Hematopoietic multipotent progenitor cell (in vitro differentiated cells): Measurements from ENCODE around the gene MEIS2. TPM values are rescaled to one million over a fixed set of nuclear protein-coding genes. Genes with fewer than 3 reads are reported as not detected.

Experiments used
- DNase-seq, 3 donors: peaks; one replicate each; pipeline ENCODE4 v3.0.0-alpha.2; 2011 to 2015; ENCODE audit warnings: low read depth in 2 of 3, low spot score in 2 of 3
- total RNA-seq: library from RNA; depleted of rRNA; stranded (reverse); fragments of >200 nt; gene quantifications from one replicate; pipeline ENCODE4 v1.2.3, GENCODE V29; 2012

MEIS2 gene
- total RNA-seq, 1 donor = 0.54 TPM

DNA sequence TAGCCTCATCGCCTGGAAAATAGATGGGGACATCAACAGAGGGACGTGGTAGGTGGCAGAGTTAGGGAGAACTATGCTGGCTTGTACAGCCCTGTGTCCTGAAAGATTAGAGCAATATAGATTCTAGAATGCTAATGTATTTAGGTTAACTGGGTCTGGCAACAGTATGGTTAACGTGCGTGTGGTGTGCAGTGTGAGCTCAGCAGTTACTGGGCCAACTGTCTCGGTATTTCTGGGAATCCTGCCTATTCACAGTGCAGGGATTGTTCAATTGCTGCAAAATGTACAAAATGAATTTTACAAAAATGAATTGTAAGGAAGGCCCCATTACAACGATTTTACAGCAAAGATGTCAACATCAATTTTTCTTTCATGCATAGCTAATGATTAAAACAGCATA is 20.6 kb downstream of the MEIS2 start:
- DNase-seq = no peak

DNA sequence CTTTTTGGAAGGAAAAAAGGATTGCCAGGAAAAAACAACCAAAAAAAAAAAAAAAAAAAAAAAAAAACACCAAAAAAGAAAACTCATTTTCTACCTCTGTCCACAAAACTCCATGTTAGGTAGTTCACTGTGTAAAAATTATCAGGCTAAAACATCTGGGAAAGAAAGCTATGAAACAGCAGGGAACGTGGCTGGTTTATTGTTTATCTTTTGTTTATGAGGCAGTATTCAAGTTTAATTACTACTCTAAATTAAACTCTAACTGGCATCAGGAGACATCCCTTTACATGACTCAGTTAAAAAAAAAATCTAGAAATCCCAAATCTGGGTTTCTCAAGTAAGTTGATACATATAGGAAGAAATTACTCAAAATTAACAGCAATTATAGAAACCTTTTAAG is 21.8 kb downstream of the MEIS2 start:
- DNase-seq = no peak

- no peak for DNase-seq
Measured at GRCh38 chr15:37077623-37078351, 22.6 kb downstream of the MEIS2 start.

DNA sequence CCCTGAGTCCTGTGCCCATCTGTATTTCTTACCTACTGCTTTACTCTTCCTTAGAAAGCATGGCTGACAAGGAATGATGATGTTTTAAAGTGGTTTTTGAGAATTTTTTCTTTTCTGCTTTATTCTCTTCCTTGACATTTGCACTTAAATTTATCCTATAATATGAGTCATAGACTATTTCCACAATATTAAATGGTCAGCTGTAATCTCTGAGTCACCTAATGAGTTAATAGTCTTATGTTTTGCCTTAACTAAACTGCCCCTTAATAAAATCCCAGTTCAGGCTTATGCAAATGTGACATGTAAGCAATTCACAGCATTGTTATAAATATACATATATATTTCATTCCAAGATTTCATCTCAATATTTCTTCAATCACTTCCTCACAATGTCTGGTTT is 23.8 kb downstream of the MEIS2 start:
- DNase-seq = no peak

- no peak for DNase-seq
Measured at GRCh38 chr15:37075777-37076176, 24.6 kb downstream of the MEIS2 start.

DNA sequence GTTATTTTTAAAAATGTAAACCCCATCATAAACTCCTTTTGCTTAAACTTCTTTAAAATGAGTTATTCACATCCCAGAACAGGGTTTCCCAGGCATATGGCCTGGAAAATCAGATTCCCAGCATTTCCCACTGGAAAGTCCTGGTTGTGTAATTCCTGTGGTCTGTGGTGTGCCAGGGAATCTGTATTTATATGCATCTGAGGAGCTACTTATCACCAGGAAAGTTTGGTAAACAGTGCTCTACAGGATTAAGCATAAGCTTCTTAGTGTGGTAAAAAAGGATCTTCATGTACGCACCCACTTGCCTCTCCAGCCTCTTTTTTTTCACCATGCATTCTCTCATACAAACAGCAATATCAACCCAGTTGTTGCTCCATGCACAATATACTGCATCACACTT is 28.2 kb downstream of the MEIS2 start:
- no peak for DNase-seq

- DNase-seq = no peak
Measured at GRCh38 chr15:37071134-37071533, 29.2 kb downstream of the MEIS2 start.

DNA sequence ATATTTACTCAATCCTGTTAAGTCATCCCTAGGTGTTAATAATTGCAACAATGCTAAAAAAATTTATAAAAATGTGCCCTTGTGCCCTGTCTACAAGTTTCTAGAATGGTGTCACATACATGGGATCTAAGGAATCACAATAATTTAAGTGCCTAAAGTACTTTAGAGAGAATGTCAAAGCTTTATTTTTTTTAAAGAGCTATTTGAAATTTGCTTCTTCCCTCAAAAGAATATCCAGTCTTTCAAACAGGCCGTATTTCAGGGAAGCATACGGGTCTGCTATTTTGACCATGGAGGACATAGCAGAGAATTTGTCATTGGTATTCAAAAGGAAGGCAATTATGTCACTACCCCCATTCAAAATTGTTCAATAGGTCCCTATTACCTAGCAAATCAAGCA is 29.7 kb downstream of the MEIS2 start:
- DNase-seq = no peak

GRCh38 chr15:37061996-37062395 is 38.4 kb downstream of the MEIS2 start:
- DNase-seq = no peak

- DNase-seq = no peak
Measured at GRCh38 chr15:37059086-37059485, 41.3 kb downstream of the MEIS2 start.

DNA sequence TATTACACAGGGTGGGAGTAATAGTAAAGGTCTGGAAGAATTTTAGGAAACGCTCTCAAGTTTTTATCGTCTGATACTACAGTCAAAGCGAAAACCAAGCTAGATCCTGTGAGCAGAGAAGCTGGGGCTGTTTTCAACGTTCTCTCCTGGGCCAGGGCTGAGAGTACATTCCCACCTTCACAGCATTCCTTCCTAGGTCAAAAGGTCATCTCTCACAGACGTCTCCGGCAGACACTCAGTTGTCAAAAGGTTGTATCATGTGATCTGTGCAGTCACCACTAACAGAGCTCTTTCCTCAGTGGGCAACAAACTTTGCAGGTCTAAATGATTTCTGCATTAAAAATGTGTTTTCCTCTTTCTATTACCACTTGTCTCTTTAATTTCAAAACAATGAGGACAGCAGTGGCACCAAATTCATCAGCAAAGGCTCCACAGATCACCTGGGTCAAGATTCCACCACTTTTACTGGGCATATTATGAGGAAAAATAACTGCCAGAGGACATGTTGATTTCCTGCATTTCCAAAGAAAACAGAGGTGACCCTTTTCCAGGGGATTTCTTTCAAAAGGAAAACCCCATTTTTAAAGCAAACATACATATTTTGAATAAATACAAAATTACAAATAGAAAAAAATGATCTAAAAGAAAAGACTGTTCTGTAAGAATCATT is 41.9 kb downstream of the MEIS2 start:
- no peak for DNase-seq

DNA sequence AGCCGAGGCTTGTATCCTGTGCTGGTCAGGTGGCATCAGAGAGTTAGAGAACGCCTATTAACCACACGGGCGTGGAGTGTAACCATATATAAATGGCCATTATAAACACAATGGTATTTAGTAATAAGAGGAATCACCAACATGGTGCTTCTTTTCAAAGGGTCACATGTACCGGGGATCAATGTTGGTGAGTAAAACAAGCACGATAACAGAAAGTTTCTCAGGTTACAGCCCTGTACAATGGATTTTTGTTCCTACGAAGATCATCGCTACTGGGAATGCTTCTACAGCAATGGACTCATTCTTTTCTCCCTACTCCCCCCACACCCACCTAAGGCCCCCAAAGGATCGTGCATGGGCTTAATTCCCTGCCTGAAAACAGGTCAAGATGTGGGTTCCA is 42.5 kb downstream of the MEIS2 start:
- no peak for DNase-seq

- DNase-seq = no peak
Measured at GRCh38 chr15:37057256-37057655, 43.1 kb downstream of the MEIS2 start.

DNA sequence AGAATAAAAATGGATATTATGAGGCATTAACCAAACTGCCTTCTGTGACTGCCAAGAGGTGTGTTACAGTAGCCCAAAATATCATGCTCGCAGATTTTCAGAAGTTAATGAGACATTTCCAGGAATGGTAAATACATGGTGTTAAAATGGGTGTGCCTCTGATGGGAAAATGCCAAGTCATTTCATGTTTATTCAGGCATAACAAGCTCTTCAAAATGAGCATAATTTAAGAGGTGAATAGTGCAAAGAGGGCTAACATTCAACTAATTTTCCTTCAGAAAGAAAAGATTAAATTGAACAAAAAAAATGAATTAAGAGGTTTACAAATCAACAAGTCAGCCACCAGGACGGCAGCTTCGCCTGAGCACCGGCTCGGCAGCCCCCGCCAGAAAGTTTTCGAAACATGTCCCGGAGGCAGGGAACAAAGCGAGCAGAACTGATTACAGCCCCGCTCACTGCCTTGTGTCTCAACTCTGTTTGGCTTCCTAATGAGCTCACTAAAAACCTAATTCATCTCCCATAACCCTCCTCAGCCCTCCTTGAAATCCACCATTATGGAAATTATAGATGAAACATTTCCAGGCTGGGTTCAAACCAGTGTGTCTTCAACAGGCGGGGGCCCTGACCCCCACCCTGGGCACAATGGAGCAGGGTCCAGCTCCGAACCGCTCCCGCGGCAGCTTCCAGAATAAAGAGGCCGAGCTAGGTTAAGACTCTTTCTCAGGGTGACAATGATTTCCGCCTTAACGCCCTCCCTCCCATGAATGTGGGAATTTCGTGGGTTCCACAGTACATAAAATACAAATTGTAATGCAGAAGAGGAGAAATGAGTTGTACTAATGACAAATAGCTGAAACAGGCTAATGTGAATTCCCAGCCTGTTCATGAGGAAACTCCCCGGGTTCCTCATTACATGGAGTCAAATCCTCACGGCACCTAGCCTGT is 43.9 kb downstream of the MEIS2 start:
- DNase-seq = no peak

DNA sequence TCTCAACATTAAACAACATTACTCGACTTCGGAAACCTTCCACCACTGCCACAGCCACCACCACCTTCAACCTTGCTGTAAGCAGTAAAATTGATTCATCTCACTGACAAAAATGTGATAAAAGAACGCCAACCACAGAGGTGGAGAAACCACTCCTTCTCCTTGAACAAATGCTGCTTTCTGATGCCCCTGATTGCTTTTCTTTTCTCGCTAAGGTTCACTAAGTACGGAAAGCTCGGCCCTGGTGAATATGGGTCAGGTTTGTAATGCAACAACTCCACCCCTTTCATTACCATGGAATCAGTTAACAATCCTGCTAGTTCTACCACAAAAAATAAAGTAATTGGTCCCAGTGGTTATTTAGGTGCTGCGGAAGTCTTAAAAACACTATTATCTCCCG is 44.9 kb downstream of the MEIS2 start:
- no peak for DNase-seq

DNA sequence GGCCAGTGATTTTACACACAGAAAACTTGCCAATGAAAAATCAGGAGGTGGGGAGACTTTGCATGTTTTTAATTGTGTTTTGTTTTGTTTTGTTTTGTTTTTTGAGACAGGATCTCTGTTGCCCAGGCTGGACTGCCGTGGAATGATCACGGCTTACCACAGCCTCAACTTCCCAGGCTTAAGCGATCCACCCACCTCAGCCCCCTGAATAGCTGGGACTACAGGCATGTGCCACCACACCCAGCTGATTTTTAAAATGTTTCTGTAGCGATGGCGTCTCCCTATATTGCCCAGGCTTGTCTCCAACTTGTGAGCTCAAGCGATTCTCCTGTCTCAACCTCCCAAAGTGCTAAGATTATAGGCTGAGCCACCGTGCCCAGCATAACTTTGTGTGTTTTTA is 46.0 kb downstream of the MEIS2 start:
- DNase-seq = no peak

GRCh38 chr15:37053166-37053565 is 47.2 kb downstream of the MEIS2 start:
- no peak for DNase-seq

GRCh38 chr15:37050345-37050744 is 50.0 kb downstream of the MEIS2 start:
- no peak for DNase-seq

DNA sequence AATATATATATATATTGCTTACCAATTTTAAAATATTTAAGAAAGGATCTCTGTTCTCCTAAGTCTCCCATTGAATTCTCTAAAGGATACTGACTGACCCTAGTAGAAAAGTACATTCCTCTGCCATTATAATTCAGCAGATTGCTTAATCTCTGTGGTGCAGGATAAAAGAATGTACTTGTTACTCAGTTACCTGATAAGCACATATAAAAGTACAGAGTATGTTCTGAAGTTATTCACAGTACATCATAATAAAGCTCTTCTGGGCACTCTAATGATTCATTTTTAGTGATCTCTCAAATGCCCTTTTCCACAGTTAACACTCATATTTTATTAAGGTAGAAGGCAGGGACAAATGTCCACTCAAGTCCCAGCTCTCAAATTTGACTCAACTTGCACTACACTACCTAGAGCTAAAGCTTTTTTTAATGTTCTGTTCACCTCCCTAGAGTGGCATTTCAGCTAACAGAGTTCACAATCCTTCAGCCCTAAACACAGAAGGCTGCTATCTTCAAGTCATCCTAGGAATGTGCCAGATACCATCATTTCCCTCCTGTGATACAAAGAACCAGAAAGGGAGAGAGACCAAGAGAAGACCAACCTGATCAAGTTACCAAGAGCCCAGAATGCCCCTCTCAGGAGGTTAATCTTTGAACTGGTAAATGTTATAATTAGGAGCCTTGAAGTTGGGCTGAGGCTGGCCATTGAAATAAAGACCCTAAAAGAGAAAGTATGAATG is 53.3 kb downstream of the MEIS2 start:
- DNase-seq = no peak

DNA sequence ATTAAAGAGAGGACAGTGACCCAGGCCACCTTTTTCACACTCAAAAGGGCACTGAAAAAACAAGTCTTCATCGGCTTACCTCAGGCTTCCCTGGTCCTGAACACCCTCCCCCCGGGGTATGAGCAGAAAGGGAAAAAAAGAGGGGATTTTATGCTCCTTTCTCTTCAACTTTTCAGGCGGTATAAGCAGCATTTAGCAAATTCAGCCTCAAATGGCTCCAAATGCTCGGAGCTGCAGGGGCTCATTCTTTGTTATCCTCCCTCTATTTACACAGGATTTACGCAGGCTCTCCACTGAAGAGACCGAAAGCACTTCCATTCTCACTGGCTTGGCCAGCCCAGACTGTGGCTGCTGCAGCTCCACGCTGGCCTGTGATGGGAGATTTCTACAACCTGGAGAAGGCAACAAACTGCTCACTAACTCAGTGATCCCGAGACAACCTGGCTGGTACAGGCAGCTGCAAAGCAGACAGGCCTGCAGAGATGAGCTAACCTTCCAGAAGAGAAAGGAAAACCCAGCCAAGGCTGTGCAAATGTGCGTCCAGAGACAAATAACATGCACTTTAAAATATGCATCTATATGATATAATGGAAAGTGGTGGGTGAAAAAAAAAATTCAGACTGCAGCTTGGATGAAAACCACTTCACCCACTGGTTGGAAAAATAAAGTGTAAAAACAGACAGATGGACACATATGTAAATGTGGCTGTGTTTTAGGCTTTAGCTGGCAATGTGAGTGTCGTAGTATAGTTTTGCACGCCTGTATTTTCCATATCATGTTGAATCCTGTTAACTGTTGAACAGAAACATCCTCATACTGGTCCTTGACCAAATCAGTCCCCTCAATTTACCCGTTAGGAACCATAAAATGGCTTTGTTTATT is 54.2 kb downstream of the MEIS2 start:
- DNase-seq = no peak
